Measurements from ENCODE around the gene CAPN1.

Gene CAPN1

GRCh38 chr11:65186701-65187100, 5.0 kb downstream of the CAPN1 start:
- no peak overlapping the region for H3K27ac ChIP-seq
- TF ChIP-seq ZFX (IDR thresholded peaks at IDR 0.05) (no peak), CTCF (conservative IDR thresholded peaks at IDR 0.05) (no peak)

- H3K27ac ChIP-seq = no peak overlapping the region
These were observed 5.5 kb downstream of the CAPN1 start for GRCh38 chr11:65187146-65187675.

GRCh38 chr11:65187971-65188461, 6.3 kb downstream of the CAPN1 start:
- no peak overlapping the region for H3K27ac ChIP-seq
- TF ChIP-seq ZFX (IDR thresholded peaks at IDR 0.05) = no peak
- no peak for TF ChIP-seq CTCF (conservative IDR thresholded peaks at IDR 0.05)

More at GRCh38 chr11:65187146-65187675, 5.5 kb downstream of the CAPN1 start:
- TF ChIP-seq ZFX (IDR thresholded peaks at IDR 0.05) (no peak), CTCF (conservative IDR thresholded peaks at IDR 0.05) (no peak)

GRCh38 chr11:65188486-65188885, 6.8 kb downstream of the CAPN1 start:
- no peak for TF ChIP-seq ZFX (IDR thresholded peaks at IDR 0.05)
- TF ChIP-seq CTCF (conservative IDR thresholded peaks at IDR 0.05) = no peak

GRCh38 chr11:65189191-65189590, 7.5 kb downstream of the CAPN1 start:
- H3K27ac ChIP-seq = no peak overlapping the region
- TF ChIP-seq ZFX (IDR thresholded peaks at IDR 0.05) = no peak
- TF ChIP-seq CTCF (conservative IDR thresholded peaks at IDR 0.05) = no peak

More at GRCh38 chr11:65188486-65188885, 6.8 kb downstream of the CAPN1 start:
- no peak overlapping the region for H3K27ac ChIP-seq

GRCh38 chr11:65194564-65194963, 12.8 kb downstream of the CAPN1 start:
- H3K27ac ChIP-seq = no peak overlapping the region
- TF ChIP-seq CTCF (conservative IDR thresholded peaks at IDR 0.05) = no peak
- no peak for TF ChIP-seq ZFX (IDR thresholded peaks at IDR 0.05)

- no peak overlapping the region for H3K27ac ChIP-seq
- TF ChIP-seq ZFX (IDR thresholded peaks at IDR 0.05) = no peak
- no peak for TF ChIP-seq CTCF (conservative IDR thresholded peaks at IDR 0.05)
These were observed 22.4 kb downstream of the CAPN1 start for GRCh38 chr11:65204143-65204542.
